Activated T-cell treated with anti-CD3 and anti-CD28 coated beads for 48 hours (primary cell): ENCODE data around the gene MILR1.
"Not testable (repeated sequence)": the region's sequence is repeated elsewhere in the genome, so short reads cannot be mapped to it uniquely, and the experiment has no call there.

Source experiments
- DNase-seq: peaks from one replicate; pipeline ENCODE4 v3.0.0-alpha.2; 2020; ENCODE audit warnings: low read depth

Gene MILR1, protein sequence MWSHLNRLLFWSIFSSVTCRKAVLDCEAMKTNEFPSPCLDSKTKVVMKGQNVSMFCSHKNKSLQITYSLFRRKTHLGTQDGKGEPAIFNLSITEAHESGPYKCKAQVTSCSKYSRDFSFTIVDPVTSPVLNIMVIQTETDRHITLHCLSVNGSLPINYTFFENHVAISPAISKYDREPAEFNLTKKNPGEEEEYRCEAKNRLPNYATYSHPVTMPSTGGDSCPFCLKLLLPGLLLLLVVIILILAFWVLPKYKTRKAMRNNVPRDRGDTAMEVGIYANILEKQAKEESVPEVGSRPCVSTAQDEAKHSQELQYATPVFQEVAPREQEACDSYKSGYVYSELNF

DNA sequence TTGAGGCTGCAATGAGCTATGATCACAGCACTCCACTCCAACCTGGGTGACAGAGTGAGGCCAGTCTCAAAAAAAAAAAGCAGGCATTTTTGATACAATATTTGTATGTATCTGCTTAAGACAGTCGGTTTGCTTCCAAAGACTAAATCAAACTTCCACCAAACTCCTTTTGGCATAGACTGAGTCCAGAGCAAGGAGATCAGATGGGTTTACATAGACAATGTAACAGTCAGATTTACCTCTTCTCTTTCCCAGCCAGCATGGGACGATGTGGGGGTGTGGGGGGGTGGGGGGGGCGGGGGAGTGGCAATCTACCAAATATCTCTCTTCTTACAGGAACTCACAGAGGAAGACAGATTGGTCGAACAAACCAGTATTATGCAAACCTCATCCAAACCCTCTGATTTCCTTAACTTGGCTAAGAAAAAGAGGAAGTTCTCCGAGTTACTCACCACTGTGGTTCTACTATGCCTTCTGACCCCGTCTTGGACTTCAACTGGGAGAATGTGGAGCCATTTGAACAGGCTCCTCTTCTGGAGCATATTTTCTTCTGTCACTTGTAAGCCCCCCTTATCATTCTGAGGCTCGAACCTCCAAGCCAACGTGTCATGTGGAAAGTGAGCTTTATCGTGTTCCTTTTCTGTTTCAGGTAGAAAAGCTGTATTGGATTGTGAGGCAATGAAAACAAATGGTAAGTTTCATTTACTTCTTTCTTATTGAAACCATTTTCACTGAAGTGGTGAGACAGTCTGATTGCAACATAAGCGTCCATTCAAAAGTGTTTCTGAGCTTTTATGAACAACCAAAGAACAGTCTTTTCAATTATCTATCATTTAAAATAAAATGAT is at the start of gene MILR1:
TSS of gene MILR1 (plus strand) at position 451 of the 848 bp plus-strand sequence. CDS start at position 505, 54 bp downstream.
- DNase-seq, result no peak

- DNase-seq, result no peak
These were observed 49.2 kb upstream of the MILR1 start for GRCh38 chr17:64399767-64400156.

DNA sequence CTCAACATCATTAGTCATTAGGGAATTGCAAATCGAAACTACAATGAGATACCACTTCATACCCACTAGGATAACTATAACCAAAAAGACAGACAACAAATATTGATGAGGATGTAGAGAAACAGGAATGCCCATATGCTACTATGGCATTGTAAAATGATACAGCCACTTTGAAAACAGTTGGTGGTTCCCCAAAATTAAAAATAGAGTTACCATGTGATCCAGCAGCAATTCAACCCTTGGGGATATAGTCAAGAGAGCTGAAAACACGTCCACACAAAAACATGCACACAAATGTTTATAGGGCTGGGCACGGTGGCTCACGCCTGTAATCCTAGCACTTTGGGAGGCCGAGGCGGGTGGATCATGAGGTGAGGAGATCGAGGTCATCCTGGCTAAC is 48.3 kb upstream of the MILR1 start:
- DNase-seq, result no peak

DNA sequence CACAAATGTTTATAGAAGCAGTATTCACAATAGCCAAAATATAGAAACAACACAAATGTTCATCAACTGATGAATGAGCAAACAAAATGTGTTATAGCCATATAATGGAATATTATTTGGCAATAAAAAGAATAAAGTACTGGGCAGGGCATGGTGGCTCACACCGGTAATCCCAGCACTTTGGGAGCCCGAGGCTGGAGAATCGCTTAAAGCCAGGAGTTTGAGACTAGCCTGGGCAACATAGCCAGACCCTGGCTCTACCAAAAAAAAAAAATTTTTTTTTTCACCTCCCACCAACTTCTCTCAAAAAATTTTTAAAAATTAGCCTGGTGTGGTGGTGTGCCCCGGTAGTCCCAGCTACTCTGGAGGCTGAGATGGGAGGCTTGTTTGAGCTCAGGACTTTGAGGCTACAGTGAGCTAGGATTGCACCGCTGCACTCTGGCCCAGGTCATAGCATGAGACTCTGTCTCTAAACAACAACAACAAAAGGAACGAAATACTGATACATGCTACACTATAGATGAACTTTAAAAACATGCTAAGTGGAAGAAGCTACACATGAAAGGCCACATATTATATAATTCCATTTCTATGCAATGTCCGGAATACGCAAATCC is 47.6 kb upstream of the MILR1 start:
- DNase-seq, result no peak

DNA sequence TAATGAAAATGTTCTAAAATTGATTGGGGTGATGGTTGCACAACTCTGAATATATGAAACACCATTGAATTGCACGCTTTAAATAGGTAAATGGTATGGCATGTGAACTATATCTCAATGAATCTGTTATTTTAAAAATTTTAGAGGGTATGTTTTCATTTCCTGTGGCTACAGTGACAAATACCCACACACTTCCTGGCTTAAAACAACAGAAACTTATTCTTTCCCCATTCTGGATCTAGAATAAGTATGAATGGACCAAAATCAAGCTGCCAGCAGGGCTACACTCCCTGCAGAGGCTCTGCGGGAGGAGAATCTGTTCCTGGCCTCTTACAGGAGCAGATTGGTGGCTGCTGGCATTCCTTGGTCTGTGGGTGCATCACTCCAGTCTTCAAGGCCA is 47.0 kb upstream of the MILR1 start:
- DNase-seq, result no peak

- DNase-seq, result no peak
These were observed 46.4 kb upstream of the MILR1 start for GRCh38 chr17:64402469-64402868.

GRCh38 chr17:64403881-64404460 is 44.9 kb upstream of the MILR1 start:
- no peak for DNase-seq

- no peak for DNase-seq
These were observed 42.4 kb upstream of the MILR1 start for GRCh38 chr17:64406321-64407200.

- DNase-seq, result no peak
These were observed 38.0 kb upstream of the MILR1 start for GRCh38 chr17:64410750-64411490.

- no peak for DNase-seq
These were observed 36.7 kb upstream of the MILR1 start for GRCh38 chr17:64411999-64412771.

- DNase-seq, result no peak
These were observed 36.0 kb upstream of the MILR1 start for GRCh38 chr17:64412944-64413381.

GRCh38 chr17:64413513-64413912 is 35.4 kb upstream of the MILR1 start:
- no peak for DNase-seq

DNA sequence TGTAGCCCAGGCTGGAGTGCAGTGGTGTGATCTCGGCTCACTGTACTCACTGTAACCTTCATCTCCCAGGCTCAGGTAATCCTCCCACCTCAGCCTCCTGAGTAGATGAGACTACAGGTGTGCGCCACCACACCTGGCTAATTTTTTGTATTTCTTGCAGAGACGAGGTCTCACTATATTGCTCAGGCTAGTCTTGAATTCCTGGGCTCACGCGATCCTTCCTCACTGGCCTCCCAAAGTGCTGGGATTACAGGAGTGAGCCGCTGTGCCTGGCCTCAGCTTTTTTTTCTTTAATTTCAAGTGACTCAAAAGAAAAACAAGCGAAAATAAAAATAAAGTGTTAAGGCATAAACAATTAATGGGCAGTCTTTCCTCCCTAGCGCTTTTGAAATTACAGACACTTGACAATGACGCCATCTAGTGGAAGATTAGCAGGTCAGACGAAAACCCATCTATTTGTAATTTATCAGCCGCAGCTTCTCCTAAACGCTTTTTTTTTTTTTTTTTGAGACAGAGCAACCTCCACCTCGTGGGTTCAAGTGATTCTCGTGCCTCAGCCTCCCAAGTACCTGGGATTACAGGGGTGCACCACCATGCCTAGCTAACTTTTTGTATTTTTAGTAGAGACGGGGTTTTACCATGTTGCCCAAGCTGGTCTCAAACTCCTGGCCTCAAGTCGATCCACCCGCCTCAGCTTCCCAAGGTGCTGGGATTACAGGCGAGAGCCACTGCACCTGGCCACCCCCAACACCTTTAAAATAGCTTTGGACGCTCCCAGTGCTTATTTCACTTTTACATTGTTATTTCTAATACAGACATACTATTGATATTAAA is 30.2 kb upstream of the MILR1 start:
- DNase-seq, result no peak

GRCh38 chr17:64420143-64420670 is 28.7 kb upstream of the MILR1 start:
- no peak for DNase-seq

DNA sequence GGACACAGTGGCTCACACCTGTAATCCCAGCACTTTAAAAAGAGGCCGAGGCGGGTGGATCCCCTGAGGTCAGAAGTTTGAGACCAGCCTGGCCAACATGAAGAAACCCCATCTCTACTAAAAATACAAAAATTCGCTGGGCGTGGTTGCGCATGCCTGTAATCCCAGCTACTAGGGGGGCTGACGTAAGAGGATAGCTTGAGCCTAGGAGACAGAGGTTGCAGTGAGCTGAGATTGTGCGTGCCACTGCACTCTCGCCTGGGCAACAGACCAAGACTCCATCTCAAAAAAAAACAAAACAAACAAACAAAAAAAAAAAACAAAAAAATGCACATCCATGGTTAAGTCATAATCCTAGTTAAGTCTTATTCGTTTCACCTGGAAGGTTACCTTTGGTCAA is 26.8 kb upstream of the MILR1 start:
- not testable (repeated sequence) for DNase-seq

- DNase-seq, result no peak
These were observed 25.0 kb upstream of the MILR1 start for GRCh38 chr17:64423881-64424280.

- no peak for DNase-seq
These were observed 24.5 kb upstream of the MILR1 start for GRCh38 chr17:64424324-64424849.

- no peak for DNase-seq
These were observed 23.7 kb upstream of the MILR1 start for GRCh38 chr17:64425191-64425590.
